Testis (tissue), 2 donors: ENCODE data around the gene AMMECR1.

ENCODE experiments used
- CTCF ChIP-seq, 3 experiments: fragments of 450-650 bp in 2 of 3; fragments of 200-600 bp in 1 of 3; sonication (generic) in 1 of 3; IDR thresholded peaks; one replicate each; pipeline ENCODE4 v1.5.1; 2016 to 2019; ENCODE audit warnings: antibody characterized with exemption in 3 of 3, mild to moderate bottlenecking in 2 of 3, moderate library complexity in 1 of 3
- POLR2A ChIP-seq: fragments of 450-650 bp; IDR thresholded peaks from one replicate; pipeline ENCODE4 v1.6.1; 2017; ENCODE audit warnings: antibody characterized with exemption, mild to moderate bottlenecking, moderate library complexity

- TF ChIP-seq CTCF (IDR thresholded peaks at IDR 0.05) (no peak), POLR2A (no peak)
Observed at GRCh38 chrX:110321670-110322069, 3.8 kb upstream of the AMMECR1 start.
